Endothelial cell of umbilical vein (primary cell): ENCODE measurements around the gene ASB2. TPM values are rescaled to one million over a fixed set of nuclear protein-coding genes. Genes with fewer than 3 reads are reported as not detected.
A peak's percentile ranks its signal among the peaks of the same experiment; 100 is the strongest.

Experiments
- BruUV-seq: library from RNA; stranded (reverse); fragments of 400-500 nt; replicated peaks from 2 replicates; lab custom pipeline; 2021; lab: Mats Ljungman, UMichigan
- CTCF ChIA-PET: fragments of 300-600, 350-600 bp; sonication (Branson Sonifier 250); formaldehyde crosslinking; loops from one replicate; lab custom pipeline; 2021; ENCODE audit warnings: antibody characterized with exemption, inconsistent platforms; lab: Charles Lee
- POLR2A ChIA-PET: fragments of 300-600, 350-600 bp; sonication (Branson Sonifier 250); formaldehyde crosslinking; loops from one replicate; lab custom pipeline; 2021; ENCODE audit warnings: antibody characterized with exemption, inconsistent platforms; lab: Charles Lee
- DNase-seq: peaks from one replicate; pipeline ENCODE4 v3.0.0-alpha.2; 2011; ENCODE audit warnings: low read depth, low spot score
- FAIRE-seq: peaks from 2 replicates; lab custom pipeline; 2011; peaks lifted over from hg19 to GRCh38; lab: Jason Lieb, UNC
- H2AFZ ChIP-seq: 2 replicates; pipeline ENCODE4 v1.6.0; 2012; ENCODE audit warnings: low read depth, low read length, control low read depth, inconsistent platforms
- H3K27ac ChIP-seq: 2 replicates; pipeline ENCODE4 v1.5.1; 2011; ENCODE audit warnings: low read depth, mild to moderate bottlenecking, control low read depth, low read length, moderate library complexity; ENCODE audit not compliant: insufficient read depth
- H3K27me3 ChIP-seq, 2 experiments: 2 replicates each; pipeline versions ENCODE4 v1.6.0 to v1.6.1; 2011; ENCODE audit warnings: low read length in 2 of 2, mixed read lengths in 1 of 2; ENCODE audit not compliant: control insufficient read depth in 2 of 2, insufficient read depth in 2 of 2
- H3K36me3 ChIP-seq, 2 experiments: 2 replicates in 1 of 2; 3 replicates in 1 of 2; pipeline ENCODE4 v1.5.1; 2011; ENCODE audit warnings: low read length in 2 of 2, mild to moderate bottlenecking in 1 of 2, moderate library complexity in 1 of 2; ENCODE audit not compliant: control insufficient read depth in 2 of 2, insufficient read depth in 2 of 2; ENCODE audit errors: extremely low read depth in 1 of 2
- H3K4me1 ChIP-seq: 3 replicates; pipeline ENCODE4 v1.5.1; 2011; ENCODE audit warnings: mild to moderate bottlenecking, low read length; ENCODE audit not compliant: control insufficient read depth, insufficient read depth; ENCODE audit errors: extremely low read depth
- H3K4me2 ChIP-seq: 2 replicates; pipeline ENCODE4 v1.6.1; 2011; ENCODE audit warnings: low read length, control low read depth, mixed read lengths; ENCODE audit not compliant: insufficient read depth
- H3K4me3 ChIP-seq, 3 experiments: fragments of 200-600 bp in 1 of 3; sonication (generic), shearing (Covaris generic) in 1 of 3; replicated peaks in 1 of 3; 2 replicates each; pipeline ENCODE4 v1.5.1; 2011 to 2016; ENCODE audit warnings: control low read depth in 3 of 3, low read length in 3 of 3, mild to moderate bottlenecking in 2 of 3, inconsistent platforms in 1 of 3, low read depth in 1 of 3, moderate library complexity in 1 of 3; ENCODE audit not compliant: insufficient read depth in 1 of 3
- H3K79me2 ChIP-seq: 2 replicates; pipeline ENCODE4 v1.6.0; 2012; ENCODE audit warnings: low read length, inconsistent platforms; ENCODE audit not compliant: control insufficient read depth, insufficient read depth
- H3K9ac ChIP-seq: replicated peaks from 2 replicates; pipeline ENCODE3; 2011; ENCODE audit warnings: low read length, control low read depth; ENCODE audit not compliant: insufficient read depth; ENCODE audit errors: extremely low read depth
- H3K9me1 ChIP-seq: replicated peaks from 3 replicates; pipeline ENCODE4 v1.6.0; 2011; ENCODE audit warnings: mild to moderate bottlenecking, low read length; ENCODE audit not compliant: control insufficient read depth, insufficient read depth; ENCODE audit errors: extremely low read depth
- H3K9me3 ChIP-seq: replicated peaks from 2 replicates; pipeline ENCODE4 v1.5.1; 2012; ENCODE audit warnings: low read length, inconsistent platforms; ENCODE audit not compliant: control insufficient read depth, insufficient read depth
- H4K20me1 ChIP-seq: replicated peaks from 2 replicates; pipeline ENCODE3; 2011; ENCODE audit warnings: mild to moderate bottlenecking, low read length; ENCODE audit not compliant: control insufficient read depth, insufficient read depth; ENCODE audit errors: extremely low read depth
- EZH2 ChIP-seq: IDR thresholded peaks from 2 replicates; pipeline ENCODE4 v1.6.1; 2012; ENCODE audit warnings: borderline replicate concordance, low read depth, mild to moderate bottlenecking, moderate library complexity, low read length, inconsistent platforms; ENCODE audit not compliant: severe bottlenecking
- FOS ChIP-seq: IDR thresholded peaks from 2 replicates; pipeline ENCODE4 v1.6.1; 2011; ENCODE audit warnings: mild to moderate bottlenecking, low read length, moderate library complexity, borderline replicate concordance; ENCODE audit not compliant: insufficient read depth
- GATA2 ChIP-seq: IDR thresholded peaks from 2 replicates; pipeline ENCODE4 v1.7.0; 2011; ENCODE audit warnings: low read depth, mild to moderate bottlenecking, moderate library complexity, mixed read lengths, low read length; ENCODE audit not compliant: insufficient read length, insufficient read depth
- JUN ChIP-seq: IDR thresholded peaks from 2 replicates; pipeline ENCODE4 v1.6.1; 2011; ENCODE audit warnings: borderline replicate concordance, low read depth; ENCODE audit not compliant: insufficient read length, insufficient read depth
- MAX ChIP-seq: IDR thresholded peaks from 2 replicates; pipeline ENCODE4 v1.6.1; 2011; ENCODE audit not compliant: insufficient read depth, insufficient read length
- MYC ChIP-seq: IDR thresholded peaks from one replicate; pipeline ENCODE4 v1.6.1; 2011; ENCODE audit warnings: mild to moderate bottlenecking, low read depth, low read length
- POLR2A ChIP-seq: IDR thresholded peaks from 2 replicates; pipeline ENCODE4 v1.6.1; 2012; ENCODE audit warnings: low read depth, mild to moderate bottlenecking, control low read depth, low read length
- POLR2AphosphoS5 ChIP-seq: IDR thresholded peaks from 2 replicates; pipeline ENCODE4 v1.6.1; 2012; ENCODE audit warnings: low read depth, mild to moderate bottlenecking, control low read depth, low read length, moderate library complexity; ENCODE audit not compliant: insufficient read depth
- dilution Hi-C: fragments of 300-500 bp; cut with MboI; formaldehyde crosslinking; loops from one replicate; pipeline ENCODE4 v1.15.0; 2019; ENCODE audit warnings: low sequenced_read_pairs; ENCODE audit not compliant: extremely low pct_ligation_motif_present
- intact Hi-C: fragments of 100-400 bp; cut with micrococcal nuclease; formaldehyde crosslinking; loops from one replicate; pipeline ENCODE4 v1.10.0; 2022
- polyA plus RNA-seq, 4 experiments: library from polyadenylated mRNA; depleted of rRNA in 3 of 4; stranded (reverse) in 3 of 4; unstranded in 1 of 4; fragments of >200 nt; gene quantifications; 2 replicates each; pipeline versions ENCODE4 v1.2.1 to v1.2.3, GENCODE V29; 2011 to 2012; ENCODE audit warnings: missing spikeins in 1 of 4
- total RNA-seq: library from RNA; stranded (reverse); gene quantifications from 2 replicates; pipeline ENCODE4 v1.2.3, GENCODE V29; 2021
- TF ChIP-seq, protein P1 (sequence below), 2 donors: IDR thresholded peaks; 1 replicate in 1 of 2; 2 replicates in 1 of 2; pipeline ENCODE4 v1.5.1; 2011; ENCODE audit warnings: low read length in 2 of 2, mild to moderate bottlenecking in 2 of 2, moderate library complexity in 2 of 2, control low read depth in 1 of 2, inconsistent platforms in 1 of 2, low read depth in 1 of 2; ENCODE audit not compliant: insufficient read depth in 1 of 2; ENCODE audit errors: extremely low read depth in 1 of 2

The ASB2 gene
- total and polyA plus RNA-seq, 2 donors (not counting 3 experiments of a cell fraction or from before 2014, with no cell fraction given) = not detected

- CTCF ChIA-PET = interaction anchor here (1.0 to 2.5 kb wide), 4 partner anchors 10 to 111 kb away, joined by 4 to 16 read pairs (median 12); no protein-coding TSS in a partner anchor
- H3K4me3 ChIP-seq = no peak overlapping the region
Measured at GRCh38 chr14:94025720-94026119, 49.4 kb upstream of the ASB2 start.

More at GRCh38 chr14:94025720-94026119, 49.4 kb upstream of the ASB2 start:
- Histone ChIP-seq H3K79me2 (no peaks in the 10 kb centered on the region), H3K9ac (no peak overlapping the region), H3K9me3 (no peaks in the 10 kb centered on the region), H3K4me1 (peaks cover 10% of the 10 kb centered on the region), H3K27ac (no peak overlapping the region), H3K9me1 (no peaks in the 10 kb centered on the region), H4K20me1 (no peaks in the 10 kb centered on the region), H3K36me3 (no peaks in the 10 kb centered on the region), H2AFZ (no peak overlapping the region), H3K4me2 (peak overlapping the region; percentile 8), H3K27me3 (peaks cover 0 to 4% of the 10 kb centered on the region in 2 experiments)
- no TSS peak for BruUV-seq
- TF ChIP-seq EZH2 = no peak
- TF ChIP-seq POLR2AphosphoS5 = no peak
- no peak for TF ChIP-seq MYC
- TF ChIP-seq JUN = no peak
- TF ChIP-seq, protein P1, sequence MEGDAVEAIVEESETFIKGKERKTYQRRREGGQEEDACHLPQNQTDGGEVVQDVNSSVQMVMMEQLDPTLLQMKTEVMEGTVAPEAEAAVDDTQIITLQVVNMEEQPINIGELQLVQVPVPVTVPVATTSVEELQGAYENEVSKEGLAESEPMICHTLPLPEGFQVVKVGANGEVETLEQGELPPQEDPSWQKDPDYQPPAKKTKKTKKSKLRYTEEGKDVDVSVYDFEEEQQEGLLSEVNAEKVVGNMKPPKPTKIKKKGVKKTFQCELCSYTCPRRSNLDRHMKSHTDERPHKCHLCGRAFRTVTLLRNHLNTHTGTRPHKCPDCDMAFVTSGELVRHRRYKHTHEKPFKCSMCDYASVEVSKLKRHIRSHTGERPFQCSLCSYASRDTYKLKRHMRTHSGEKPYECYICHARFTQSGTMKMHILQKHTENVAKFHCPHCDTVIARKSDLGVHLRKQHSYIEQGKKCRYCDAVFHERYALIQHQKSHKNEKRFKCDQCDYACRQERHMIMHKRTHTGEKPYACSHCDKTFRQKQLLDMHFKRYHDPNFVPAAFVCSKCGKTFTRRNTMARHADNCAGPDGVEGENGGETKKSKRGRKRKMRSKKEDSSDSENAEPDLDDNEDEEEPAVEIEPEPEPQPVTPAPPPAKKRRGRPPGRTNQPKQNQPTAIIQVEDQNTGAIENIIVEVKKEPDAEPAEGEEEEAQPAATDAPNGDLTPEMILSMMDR (IDR thresholded peaks at IDR 0.05; ENCODE audit: extremely low read depth in 1 of 2, insufficient read depth in 1 of 2, low read depth in 1 of 2, low read length in 2 of 2) = no peak
- TF ChIP-seq GATA2 = no peak
- TF ChIP-seq FOS = no peak
- TF ChIP-seq MAX = no peak
- TF ChIP-seq POLR2A = no peak
- DNase-seq (no peak), FAIRE-seq (no peak)
- intact Hi-C loops = loop anchor here (1.0 to 2.0 kb wide), 2 partner anchors 155 to 818 kb away; partner anchors contain the start of genes GON7 and UBR7
- dilution Hi-C loops = no loop called here
- POLR2A ChIA-PET = no interaction called here
